Pancreas (tissue), 10 donors: ENCODE data around the gene MB21D2. TPM values are rescaled to one million over a fixed set of nuclear protein-coding genes. Genes with fewer than 3 reads are reported as not detected.

Source experiments
- ATAC-seq, 4 donors: fragments of 200-7000 bp; cut with Tn5 transposase; one replicate each; pipeline versions ENCODE4 v1.8.0 to v1.9.1; 2020; ENCODE audit warnings: mild to moderate bottlenecking in 4 of 4, moderate library complexity in 4 of 4
- DNase-seq, 6 donors: peaks; one replicate each; pipeline ENCODE4 v3.0.0-alpha.2; 2020
- FAIRE-seq: peaks from 2 replicates; lab custom pipeline; 2012; peaks lifted over from hg19 to GRCh38; lab: Jason Lieb, UNC
- H3K27ac ChIP-seq, 4 donors: fragments of 200-600 bp; sonication (generic); 1 replicate in 3 of 4; 2 replicates in 1 of 4; pipeline versions ENCODE4 v1.5.0 to v1.8.0; 2020
- H3K27me3 ChIP-seq, 4 donors: fragments of 200-600 bp; one replicate each; pipeline ENCODE4 v1.8.0; 2021
- H3K36me3 ChIP-seq, 3 donors: fragments of 200-600 bp; sonication (generic) in 1 of 3; one replicate each; pipeline versions ENCODE4 v1.5.0 to v1.8.0; 2020 to 2021
- H3K4me1 ChIP-seq, 3 donors: fragments of 200-600 bp; one replicate each; pipeline ENCODE4 v1.8.0; 2021
- H3K4me3 ChIP-seq, 4 donors: fragments of 200-600 bp; sonication (generic) in 2 of 4; one replicate each; pipeline versions ENCODE4 v1.5.0 to v1.8.0; 2020 to 2021
- H3K9me3 ChIP-seq, 4 donors: fragments of 200-600 bp; one replicate each; pipeline ENCODE4 v1.8.0; 2021
- WGBS, 2 donors: extraction: QIAGEN DNeasy Blood & Tissue Kit; methylation state at CpG; one replicate each; pipeline ENCODE4 v1.1.7; 2013; 5-methylcytosine and 5-hydroxymethylcytosine counted together
- intact Hi-C, 3 donors: fragments of 100-400 bp; cut with DNase I; formaldehyde crosslinking; loops; one replicate each; pipeline versions ENCODE4 v1.11.1 to v1.14.2; 2022
- polyA plus RNA-seq, 2 donors: library from polyadenylated mRNA; stranded (reverse); fragments of 200-250 nt; gene quantifications; one replicate each; pipeline ENCODE4 v1.2.3, GENCODE V29; 2013
- total RNA-seq, 6 donors: library from RNA; stranded (reverse); fragmentation: NEBNext Ultra II Directional in 4 of 6; extraction: Animal tissue kit (Norgen Biotek cat#: 25700) in 4 of 6; gene quantifications; one replicate each; pipeline versions ENCODE4 v1.2.1 to v1.2.4, GENCODE V29; 2021 to 2023
- TF ChIP-seq, protein P1 (sequence below), 4 donors: fragments of 200-600 bp; sonication (generic) in 3 of 4; IDR thresholded peaks; one replicate each; pipeline versions ENCODE4 v1.5.0 to v1.8.0; 2021; ENCODE audit warnings: antibody characterized with exemption in 4 of 4
- donor health status: healthy with polysubstance abuse.
- donor health status: DM: no; HTN: no; CAD: no; lungs with moderate emphysema.
- donor health status: DM: no; HTN: no; CAD: no.
- donor health status: control.
- donor health status: control.
- donor health status: Bipolar disorder and iron deficiency.
- donor health status: DM: yes; HTN: yes; CAD: no.
- donor health status: DM: no; HTN: no; CAD: no.
- donor health status: DM: no; HTN: no; CAD: no.
- donor health status: DM: yes; HTN: yes; CAD: no.

MB21D2 gene
- total and polyA plus RNA-seq, 8 donors, result 0.37 to 2.3 (median 0.94) TPM

DNA sequence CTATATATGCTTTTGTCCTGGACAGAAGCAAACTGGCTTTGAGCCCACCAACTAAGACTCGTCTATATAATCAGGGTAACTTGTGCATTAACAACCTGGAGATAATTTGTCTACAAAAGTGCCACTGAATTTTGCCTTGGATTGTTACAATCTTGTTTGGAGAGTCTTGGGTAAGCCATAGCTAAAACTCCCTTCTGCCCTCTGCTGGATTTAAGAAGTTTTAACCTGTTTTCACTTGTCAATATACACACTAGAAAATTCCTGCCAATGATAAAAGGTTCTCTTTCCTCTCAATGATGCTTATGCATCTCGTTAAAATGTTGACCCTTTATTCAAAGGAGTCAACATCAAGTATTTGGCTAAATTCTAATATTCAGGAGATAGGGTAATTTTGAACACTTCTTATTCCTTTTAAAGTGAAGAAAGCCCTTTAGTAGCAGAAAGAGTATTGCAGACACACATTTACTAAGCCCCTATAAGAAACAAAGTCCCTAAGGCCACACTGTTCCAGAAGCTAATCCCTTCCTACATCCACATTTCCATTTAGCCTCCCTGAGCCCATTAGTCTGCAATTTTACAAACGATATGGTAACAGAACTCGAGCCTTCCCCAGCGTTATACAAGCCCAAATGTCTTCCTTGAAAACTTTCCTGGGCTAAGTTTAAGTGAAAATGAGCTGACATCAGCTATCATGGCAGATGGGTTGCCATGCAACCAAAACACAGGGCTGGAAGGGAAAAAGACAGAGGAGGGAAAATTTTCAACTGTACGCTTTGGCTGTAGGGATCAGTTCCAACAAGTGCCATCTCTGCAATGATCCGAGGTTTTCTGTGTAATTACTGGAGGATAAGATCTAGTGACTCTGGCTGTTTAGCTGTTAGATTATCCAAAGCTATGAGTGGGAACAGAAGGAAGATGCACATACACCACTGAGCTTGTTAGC, 114.4 kb downstream of the MB21D2 start:
- ATAC-seq (peak; percentile 53 to 85 (median 80)), DNase-seq (no peak), FAIRE-seq (peak; percentile 32)
- Histone ChIP-seq H3K9me3 (no peaks in the 10 kb centered on the region), H3K4me1 (no peaks in the 10 kb centered on the region), H3K27me3 (no peaks in the 10 kb centered on the region), H3K4me3 (no peak overlapping the region), H3K27ac (no peak overlapping the region), H3K36me3 (no peaks in the 10 kb centered on the region)
- TF ChIP-seq, protein P1, sequence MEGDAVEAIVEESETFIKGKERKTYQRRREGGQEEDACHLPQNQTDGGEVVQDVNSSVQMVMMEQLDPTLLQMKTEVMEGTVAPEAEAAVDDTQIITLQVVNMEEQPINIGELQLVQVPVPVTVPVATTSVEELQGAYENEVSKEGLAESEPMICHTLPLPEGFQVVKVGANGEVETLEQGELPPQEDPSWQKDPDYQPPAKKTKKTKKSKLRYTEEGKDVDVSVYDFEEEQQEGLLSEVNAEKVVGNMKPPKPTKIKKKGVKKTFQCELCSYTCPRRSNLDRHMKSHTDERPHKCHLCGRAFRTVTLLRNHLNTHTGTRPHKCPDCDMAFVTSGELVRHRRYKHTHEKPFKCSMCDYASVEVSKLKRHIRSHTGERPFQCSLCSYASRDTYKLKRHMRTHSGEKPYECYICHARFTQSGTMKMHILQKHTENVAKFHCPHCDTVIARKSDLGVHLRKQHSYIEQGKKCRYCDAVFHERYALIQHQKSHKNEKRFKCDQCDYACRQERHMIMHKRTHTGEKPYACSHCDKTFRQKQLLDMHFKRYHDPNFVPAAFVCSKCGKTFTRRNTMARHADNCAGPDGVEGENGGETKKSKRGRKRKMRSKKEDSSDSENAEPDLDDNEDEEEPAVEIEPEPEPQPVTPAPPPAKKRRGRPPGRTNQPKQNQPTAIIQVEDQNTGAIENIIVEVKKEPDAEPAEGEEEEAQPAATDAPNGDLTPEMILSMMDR (IDR thresholded peaks at IDR 0.05), result peak; percentile 26 to 44 (median 34)
- 52 to 54% methylated on average over 7 of the region's 7 CpGs for WGBS, 2 donors
- intact Hi-C loops, result loop anchor here in 2 of 3 donors (5.0 to 10.0 kb wide), 2 partner anchors 236 to 338 kb away; no protein-coding TSS in a partner anchor

DNA sequence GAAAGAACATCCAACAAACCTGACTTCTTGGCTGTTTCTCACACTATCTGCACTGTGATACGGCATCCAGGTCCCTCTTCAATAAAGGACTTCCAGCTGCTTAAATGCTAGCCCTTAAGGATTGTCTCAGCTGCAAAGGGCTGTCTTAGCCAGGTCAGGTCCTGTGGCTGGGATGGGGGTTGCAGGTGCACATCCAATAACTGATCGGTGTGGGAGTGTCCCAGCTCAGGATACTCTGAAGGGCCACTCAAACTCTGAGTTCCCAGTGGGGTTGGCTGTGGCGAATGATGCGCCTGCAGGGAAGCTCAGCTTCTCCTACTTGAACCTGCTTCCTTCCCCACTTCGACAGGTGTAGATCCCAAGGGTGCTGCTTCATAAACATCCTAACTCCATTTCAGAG, 115.7 kb downstream of the MB21D2 start:
- 78 to 83% methylated on average over 5 of the region's 5 CpGs for whole genome bisulfite sequencing, 2 donors
- intact Hi-C loops, result loop anchor here in 2 of 3 donors (5.0 to 10.0 kb wide), 2 partner anchors 235 to 337 kb away; no protein-coding TSS in a partner anchor
- ATAC-seq, result no peak

DNA sequence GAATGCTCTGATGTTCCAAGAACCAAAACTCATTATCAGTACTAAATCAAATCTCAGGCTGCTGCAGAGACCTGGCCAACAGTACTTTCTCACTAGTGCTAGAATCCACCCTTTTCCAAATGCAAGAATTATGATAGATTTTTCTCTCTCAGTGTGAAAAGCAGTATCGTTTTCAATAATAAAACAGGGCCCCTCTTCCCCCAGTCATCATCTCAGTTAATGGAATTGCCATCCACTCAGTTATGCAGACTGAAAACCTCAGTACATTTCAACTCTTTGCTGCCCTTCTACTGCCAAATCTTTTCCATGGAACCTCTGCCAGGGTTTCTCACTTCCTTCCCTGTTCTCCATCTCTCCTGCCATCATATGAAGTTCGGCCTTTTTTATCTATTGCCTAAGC, 117.9 kb downstream of the MB21D2 start:
- FAIRE-seq (no peak), ATAC-seq (no peak)
- WGBS, 2 donors, result 62 to 71% methylated on average over 2 of the region's 2 CpGs

More for the DNA sequence above, 115.7 kb downstream of the MB21D2 start:
- TF ChIP-seq, protein P1 (IDR thresholded peaks at IDR 0.05), result no peak
- no peaks in the 10 kb centered on the region for H3K9me3 ChIP-seq
- H3K4me3 ChIP-seq, result no peak overlapping the region
- no peaks in the 10 kb centered on the region for H3K36me3 ChIP-seq
- H3K27ac ChIP-seq, result no peak overlapping the region
- H3K27me3 ChIP-seq, result no peaks in the 10 kb centered on the region
- no peak for DNase-seq
- H3K4me1 ChIP-seq, result no peaks in the 10 kb centered on the region
- FAIRE-seq, result no peak

DNA sequence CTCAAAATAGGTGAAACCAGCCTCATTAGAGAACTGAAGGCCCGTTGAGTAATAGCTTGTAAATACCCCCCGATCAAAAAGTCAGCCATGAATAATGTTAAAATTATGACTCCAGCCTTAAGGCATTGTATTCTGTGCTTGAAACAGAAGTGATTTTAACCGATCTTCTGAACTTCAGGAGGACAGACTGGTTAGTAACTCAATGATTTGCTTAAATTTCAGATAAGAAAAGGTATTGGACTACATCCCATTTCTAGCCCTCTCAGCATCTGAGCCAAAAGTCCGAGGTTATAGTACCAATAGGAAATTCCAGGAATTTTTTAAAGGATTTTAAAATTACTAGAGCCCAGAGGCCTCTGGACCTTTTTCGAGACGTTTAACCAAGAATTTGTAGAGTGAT, 122.6 kb downstream of the MB21D2 start:
- WGBS, 2 donors, result 51 to 64% methylated on average over 6 of the region's 6 CpGs

More for the DNA sequence above, 117.9 kb downstream of the MB21D2 start:
- DNase-seq, result no peak
- TF ChIP-seq, protein P1 (IDR thresholded peaks at IDR 0.05), result no peak
- no peak overlapping the region for H3K27ac ChIP-seq
- H3K4me1 ChIP-seq, result no peaks in the 10 kb centered on the region
- H3K9me3 ChIP-seq, result no peaks in the 10 kb centered on the region
- intact Hi-C loops, result loop anchor here (5.0 to 10.0 kb wide), 3 partner anchors 232 to 335 kb away; no protein-coding TSS in a partner anchor
- no peaks in the 10 kb centered on the region for H3K36me3 ChIP-seq
- no peaks in the 10 kb centered on the region for H3K27me3 ChIP-seq
- H3K4me3 ChIP-seq, result no peak overlapping the region

More for the DNA sequence above, 122.6 kb downstream of the MB21D2 start:
- no peak for FAIRE-seq
- H3K36me3 ChIP-seq, result no peaks in the 10 kb centered on the region
- ATAC-seq, result no peak
- H3K27ac ChIP-seq, result no peak overlapping the region
- H3K4me1 ChIP-seq, result no peaks in the 10 kb centered on the region
- H3K27me3 ChIP-seq, result no peaks in the 10 kb centered on the region
- no peak for DNase-seq
- intact Hi-C loops, result loop anchor here in 2 of 3 donors (5.0 to 10.0 kb wide), 2 partner anchors 228 to 320 kb away; no protein-coding TSS in a partner anchor
- TF ChIP-seq, protein P1 (IDR thresholded peaks at IDR 0.05), result no peak
- no peak overlapping the region for H3K4me3 ChIP-seq
- H3K9me3 ChIP-seq, result no peaks in the 10 kb centered on the region
